GM12874 (cell line): Measurements from ENCODE around the gene LRRC1.

Experiments
- CTCF ChIP-seq: IDR thresholded peaks from 2 replicates; pipeline ENCODE4 v1.5.1; 2011; ENCODE audit warnings: low read depth, mild to moderate bottlenecking, control low read depth, low read length, moderate library complexity; ENCODE audit not compliant: insufficient read depth

LRRC1 gene

GRCh38 chr6:53771785-53772624 is 22.8 kb upstream of the LRRC1 start:
- no peak for TF ChIP-seq CTCF

- no peak for TF ChIP-seq CTCF
Measured at GRCh38 chr6:53773044-53773696, 21.6 kb upstream of the LRRC1 start.

- no peak for TF ChIP-seq CTCF
Measured at GRCh38 chr6:53786832-53787231, 8.0 kb upstream of the LRRC1 start.

- no peak for TF ChIP-seq CTCF
Measured at GRCh38 chr6:53790886-53791285, 3.9 kb upstream of the LRRC1 start.

GRCh38 chr6:53792016-53792415 is 2.8 kb upstream of the LRRC1 start:
- no peak for TF ChIP-seq CTCF

GRCh38 chr6:53792973-53793317 is 1.9 kb upstream of the LRRC1 start:
- TF ChIP-seq CTCF = no peak

- no peak for TF ChIP-seq CTCF
Measured at GRCh38 chr6:53793318-53794136, 1.3 kb upstream of the LRRC1 start.
